Vagina (tissue), 2 donors: ENCODE measurements around the gene SUGCT.

Experiments used
- CTCF ChIP-seq, 3 experiments: fragments of 450-650 bp in 2 of 3; fragments of 200-600 bp in 1 of 3; sonication (generic) in 1 of 3; IDR thresholded peaks; one replicate each; pipeline ENCODE4 v1.5.1; 2017 to 2019; ENCODE audit warnings: antibody characterized with exemption in 3 of 3, mild to moderate bottlenecking in 2 of 3, moderate library complexity in 2 of 3
- POLR2AphosphoS5 ChIP-seq, 2 donors: sonication (generic); formaldehyde crosslinking; IDR thresholded peaks; one replicate each; pipeline ENCODE4 v1.9.0; 2017; ENCODE audit warnings: antibody characterized with exemption in 2 of 2, mild to moderate bottlenecking in 2 of 2, low read depth in 1 of 2; ENCODE audit not compliant: insufficient read depth in 1 of 2

DNA sequence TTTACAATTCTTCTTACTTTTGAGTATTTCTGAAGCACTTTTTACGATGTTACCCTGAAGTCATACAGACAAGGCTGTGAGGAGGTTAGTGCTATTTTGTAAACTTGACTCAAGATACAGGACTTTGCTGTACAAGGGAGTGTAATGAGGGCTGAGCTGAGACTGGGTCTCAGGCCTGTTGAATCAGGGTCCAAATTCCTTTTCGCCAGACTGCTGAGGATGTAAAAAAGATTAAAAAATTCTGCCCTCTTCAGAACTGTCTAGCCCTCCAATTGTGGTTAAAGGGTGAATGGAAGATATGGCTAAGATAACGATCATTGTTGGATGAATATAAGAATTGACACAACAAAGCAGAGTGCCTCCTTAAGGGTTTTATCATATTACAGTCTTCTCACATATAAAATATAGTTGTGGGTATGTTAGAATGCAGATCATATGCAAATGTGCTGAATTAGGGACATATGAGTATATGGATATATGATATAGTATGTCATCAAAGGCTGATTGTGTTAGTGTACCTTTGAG, 165.4 kb downstream of the SUGCT start:
- no peak for TF ChIP-seq CTCF (IDR thresholded peaks at IDR 0.05)
- TF ChIP-seq POLR2AphosphoS5 (IDR thresholded peaks at IDR 0.05; ENCODE audit: insufficient read depth in 1 of 2, low read depth in 1 of 2), result no peak
